GM21423 (cell line): ENCODE measurements around the gene LAGE3.
A peak's percentile ranks its signal among the peaks of the same experiment; 100 is the strongest.

ENCODE experiments used
- ATAC-seq: cut with Tn5 transposase; IDR thresholded peaks from one replicate; pipeline ENCODE4 v1.9.1; 2021; ENCODE audit warnings: mild to moderate bottlenecking, moderate library complexity; ENCODE audit not compliant: unreplicated experiment

The LAGE3 gene

GRCh38 chrX:154436983-154437752 lies 41.9 kb downstream of the LAGE3 start, which contains the start of gene GDI1:
GDI1 (plus strand) TSS chrX:154437154; CDS start chrX:154437255, 101 bp downstream.
- ATAC-seq = peak; percentile 33

DNA sequence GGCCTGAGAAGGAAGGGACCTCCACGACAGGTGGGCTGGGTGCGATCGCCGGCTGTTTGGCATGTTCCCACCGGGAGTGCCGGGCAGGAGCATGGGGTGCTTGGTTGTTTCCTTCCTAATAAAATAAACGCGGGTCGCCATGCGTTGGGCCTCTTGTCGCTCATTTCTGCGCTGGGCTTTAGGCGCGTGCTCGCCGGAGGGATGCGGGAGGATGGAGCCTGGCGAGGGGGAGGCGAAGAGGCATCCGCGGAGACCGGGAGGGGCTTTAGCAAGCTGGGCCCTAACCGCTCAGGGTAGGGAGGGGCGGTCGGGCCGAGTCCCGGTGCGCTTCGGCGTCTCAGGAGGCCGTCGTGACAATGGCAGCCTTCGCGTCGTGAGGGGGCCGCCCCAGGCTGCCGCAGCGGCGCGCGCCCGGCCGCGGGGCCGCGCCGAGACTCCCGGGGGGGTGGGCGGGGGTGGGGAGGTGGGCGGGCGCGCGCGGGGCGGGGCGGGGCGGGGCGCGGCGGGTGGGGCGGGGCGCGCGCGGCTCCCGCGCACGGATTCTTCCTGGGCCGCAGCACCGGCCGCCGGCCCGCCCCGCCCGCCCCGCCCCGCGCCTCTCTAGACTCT lies 42.6 kb downstream of the LAGE3 start:
- peak; percentile 65 for ATAC-seq

DNA sequence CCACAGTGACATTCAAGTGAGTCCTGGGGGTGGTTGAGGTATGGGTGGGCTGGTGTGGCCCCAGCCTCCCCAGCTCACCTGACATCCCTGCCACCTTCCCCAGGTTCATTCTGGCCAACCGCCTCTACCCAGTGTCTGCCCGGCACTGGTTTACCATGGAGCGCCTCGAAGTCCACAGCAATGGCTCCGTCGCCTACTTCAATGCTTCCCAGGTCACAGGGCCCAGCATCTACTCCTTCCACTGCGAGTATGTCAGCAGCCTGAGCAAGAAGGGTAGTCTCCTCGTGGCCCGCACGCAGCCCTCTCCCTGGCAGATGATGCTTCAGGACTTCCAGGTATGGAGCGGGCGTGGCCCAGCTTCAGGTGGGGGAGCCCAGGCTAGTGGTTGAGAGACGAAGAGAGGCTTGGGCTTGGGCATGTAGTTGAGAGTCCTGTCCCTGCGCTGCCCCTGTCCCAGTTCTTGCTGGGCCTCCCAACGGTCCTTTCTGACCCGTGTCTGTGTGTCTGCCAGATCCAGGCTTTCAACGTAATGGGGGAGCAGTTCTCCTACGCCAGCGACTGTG lies 43.8 kb downstream of the LAGE3 start:
- no peak for ATAC-seq

DNA sequence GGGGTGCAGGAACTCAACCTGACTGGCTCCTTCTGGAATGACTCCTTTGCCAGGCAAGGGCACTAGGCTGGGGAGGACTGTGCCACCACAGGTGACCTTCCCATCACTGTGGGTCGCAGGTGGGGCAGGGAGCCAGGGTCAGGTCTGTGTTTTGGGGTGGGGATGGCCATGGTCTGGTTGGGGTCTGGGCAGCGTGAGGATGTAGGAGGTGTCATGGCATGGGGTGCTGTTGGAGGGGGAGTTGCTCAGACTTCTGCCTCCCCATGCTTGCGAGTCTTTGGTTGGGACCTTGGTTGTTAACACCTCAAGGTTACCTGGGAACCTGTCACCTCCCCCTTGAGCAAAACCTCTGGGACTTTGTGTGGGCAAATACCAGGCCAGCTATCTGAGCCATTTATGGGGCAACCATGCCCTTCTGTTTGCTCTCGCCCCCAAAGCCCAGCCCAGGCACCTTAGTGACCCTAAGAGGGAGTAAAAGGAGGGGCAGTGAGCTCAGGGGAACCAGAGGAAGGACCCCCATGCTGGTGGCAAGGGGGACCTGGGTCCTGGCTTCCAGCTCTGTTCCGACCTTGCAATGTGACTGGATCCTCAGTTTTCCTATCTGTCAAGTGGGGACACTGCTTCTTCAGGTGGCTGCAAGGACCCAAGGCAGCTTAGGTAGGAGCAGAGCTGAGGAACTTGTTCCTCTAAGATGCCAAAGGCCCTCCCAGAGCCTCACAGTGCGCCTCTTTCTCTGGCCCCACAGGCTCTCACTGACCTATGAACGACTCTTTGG lies 44.5 kb downstream of the LAGE3 start:
- no peak for ATAC-seq

- ATAC-seq = no peak
Measured at GRCh38 chrX:154433605-154434004, 45.5 kb downstream of the LAGE3 start.

- no peak for ATAC-seq
Measured at GRCh38 chrX:154432210-154432609, 46.9 kb downstream of the LAGE3 start.

DNA sequence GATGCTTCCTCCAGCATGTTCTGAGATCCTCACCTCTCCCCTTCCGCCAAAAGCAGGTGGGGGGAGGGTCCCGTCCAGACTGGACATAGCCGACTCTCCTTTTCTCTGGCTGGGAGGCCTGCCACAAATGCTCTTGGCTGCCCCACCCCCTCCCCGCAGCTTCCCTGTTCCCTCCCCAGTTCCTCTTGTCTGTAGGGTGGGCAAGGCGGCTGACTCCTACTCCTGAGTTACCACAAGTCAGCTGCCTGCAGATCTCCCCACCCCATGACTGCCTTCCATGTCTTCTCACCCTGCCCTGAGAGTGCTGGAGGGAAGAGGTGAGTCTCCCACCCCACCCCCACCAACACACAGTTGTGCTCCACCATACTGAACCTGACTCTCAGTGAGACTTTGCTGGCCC lies 47.7 kb downstream of the LAGE3 start:
- ATAC-seq = no peak

GRCh38 chrX:154430916-154431315 lies 48.2 kb downstream of the LAGE3 start:
- no peak for ATAC-seq

GRCh38 chrX:154430479-154430878 lies 48.6 kb downstream of the LAGE3 start:
- no peak for ATAC-seq

DNA sequence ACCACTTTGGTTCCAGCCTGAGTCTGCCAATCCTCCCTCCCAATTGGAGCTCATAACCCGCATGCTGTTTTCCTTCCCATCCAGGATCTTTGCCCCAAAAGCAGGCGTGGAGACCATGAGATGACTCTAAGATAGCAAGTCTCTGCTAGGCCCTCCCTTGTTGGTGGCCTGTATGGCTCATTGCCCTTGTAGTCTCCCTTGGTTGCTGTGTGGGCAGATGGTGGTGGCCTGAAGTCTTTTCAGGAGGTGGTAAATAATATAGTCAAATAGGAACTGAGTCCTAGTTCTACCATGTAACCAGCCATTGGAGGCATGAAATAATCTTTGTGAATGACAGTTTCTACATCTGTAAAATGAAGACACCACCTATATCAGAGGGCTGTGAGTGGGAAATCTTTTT lies 49.4 kb downstream of the LAGE3 start:
- no peak for ATAC-seq

- ATAC-seq = peak; percentile 98
Measured at GRCh38 chrX:154428176-154429171, 50.6 kb downstream of the LAGE3 start, which contains the start of gene ATP6AP1. ATP6AP1 (plus strand) TSS chrX:154428677; CDS start chrX:154428693, 16 bp downstream.
